K562 (cell line): Measurements from ENCODE around the gene C9orf50. TPM values are rescaled to one million over a fixed set of nuclear protein-coding genes. Genes with fewer than 3 reads are reported as not detected.

ENCODE experiments used
- ATAC-seq: fragments of 200-7000 bp; cut with Tn5 transposase; 3 replicates; pipeline ENCODE4 v1.9.1; 2020; ENCODE audit warnings: moderate library complexity
- BruUV-seq: library from RNA; stranded (reverse); fragments of 400-500 nt; replicated peaks from 2 replicates; lab custom pipeline; 2021; lab: Mats Ljungman, UMichigan
- CTCF ChIA-PET: fragments of 300-600 bp; formaldehyde crosslinking; extraction: SDS; loops from one replicate; lab custom pipeline; 2021; ENCODE audit warnings: low intra/inter-chr PET ratio; lab: Yijun Ruan, JAX
- POLR2A ChIA-PET: fragments of 300-600, 350-650 bp; sonication (Branson Sonifier 250); formaldehyde crosslinking; extraction: SDS; loops from one replicate; lab custom pipeline; 2021; ENCODE audit warnings: antibody characterized with exemption, inconsistent platforms; lab: Yijun Ruan, JAX
- DNase-seq, 4 experiments: peaks; one replicate each; pipeline versions ENCODE4 v3.0.0 to v3.0.0-alpha.2; 2011 to 2018; ENCODE audit warnings: low spot score in 3 of 4, mixed read lengths in 3 of 4; ENCODE audit errors: extremely low read depth in 1 of 4
- FAIRE-seq: peaks from 2 replicates; lab custom pipeline; 2011; peaks lifted over from hg19 to GRCh38; lab: Jason Lieb, UNC
- H2AFZ ChIP-seq: 2 replicates; pipeline ENCODE4 v1.6.0; 2011; ENCODE audit warnings: low read depth, low read length, control low read depth, inconsistent platforms
- H3K27ac ChIP-seq: fragments of 200-600 bp; 3 replicates; pipeline ENCODE4 v1.8.0; 2011; ENCODE audit warnings: low read depth, mild to moderate bottlenecking, control low read depth, inconsistent platforms, low read length, moderate library complexity, mixed read lengths; ENCODE audit errors: extremely low read depth
- H3K27me3 ChIP-seq, 2 experiments: fragments of 300-600 bp in 1 of 2; 2 replicates in 1 of 2; 3 replicates in 1 of 2; pipeline versions ENCODE4 v1.6.0 to v1.8.0; 2011; ENCODE audit warnings: inconsistent platforms in 2 of 2, low read length in 2 of 2, mild to moderate bottlenecking in 1 of 2, mixed read lengths in 1 of 2, moderate library complexity in 1 of 2; ENCODE audit not compliant: control insufficient read depth in 2 of 2, insufficient read depth in 2 of 2
- H3K36me3 ChIP-seq: fragments of 300-600 bp; 3 replicates; pipeline ENCODE4 v1.8.0; 2011; ENCODE audit warnings: mild to moderate bottlenecking, low read length, inconsistent platforms; ENCODE audit not compliant: control insufficient read depth, insufficient read depth
- H3K4me1 ChIP-seq, 2 experiments: fragments of 200-600 bp in 1 of 2; replicated peaks in 1 of 2; 2 replicates in 1 of 2; 3 replicates in 1 of 2; pipeline versions ENCODE4 v1.5.1 to v1.8.0; 2011; ENCODE audit warnings: inconsistent platforms in 2 of 2, low read length in 2 of 2, mild to moderate bottlenecking in 1 of 2, mixed read lengths in 1 of 2, moderate library complexity in 1 of 2; ENCODE audit not compliant: control insufficient read depth in 2 of 2, insufficient read depth in 2 of 2
- H3K4me2 ChIP-seq: 2 replicates; pipeline ENCODE4 v1.6.1; 2011; ENCODE audit warnings: low read length, control low read depth, inconsistent platforms, mixed read lengths; ENCODE audit not compliant: insufficient read depth
- H3K4me3 ChIP-seq: fragments of 200-600 bp; sonication (generic), shearing (Covaris generic); 2 replicates; pipeline ENCODE4 v1.5.1; 2016; ENCODE audit warnings: control low read depth, inconsistent platforms
- H3K79me2 ChIP-seq: fragments of 200-600 bp; 3 replicates; pipeline ENCODE4 v1.8.0; 2011; ENCODE audit warnings: low read length, inconsistent platforms; ENCODE audit not compliant: control insufficient read depth, insufficient read depth
- H3K9ac ChIP-seq, 2 experiments: 2 replicates each; pipeline versions ENCODE4 v1.6.0 to v1.6.1; 2011; ENCODE audit warnings: low read depth in 2 of 2, low read length in 2 of 2, control low read depth in 1 of 2, inconsistent platforms in 1 of 2, mild to moderate bottlenecking in 1 of 2, mixed read lengths in 1 of 2; ENCODE audit not compliant: insufficient read depth in 1 of 2
- H3K9me1 ChIP-seq: one replicate; pipeline ENCODE4 v1.6.0; 2011; ENCODE audit warnings: inconsistent platforms, mild to moderate bottlenecking, low read length, moderate library complexity; ENCODE audit not compliant: control insufficient read depth, insufficient read depth
- H3K9me3 ChIP-seq: replicated peaks from 2 replicates; pipeline ENCODE4 v1.5.1; 2011; ENCODE audit warnings: low read depth, low read length, inconsistent platforms; ENCODE audit not compliant: control insufficient read depth, insufficient read depth
- H4K20me1 ChIP-seq: replicated peaks from 2 replicates; pipeline ENCODE4 v1.6.1; 2011; ENCODE audit warnings: low read length, inconsistent platforms, mixed read lengths; ENCODE audit not compliant: control insufficient read depth, insufficient read depth
- CBFB ChIP-seq: sonication (generic); formaldehyde crosslinking; IDR thresholded peaks from 2 replicates; pipeline ENCODE4 v1.4.0; 2020; ENCODE audit warnings: mild to moderate bottlenecking, missing genetic modification reagents
- EGR1 ChIP-seq: fragments of 450-650 bp; conservative IDR thresholded peaks from 2 replicates; pipeline ENCODE4 v1.6.1; 2017; ENCODE audit warnings: mild to moderate bottlenecking
- KAT2B ChIP-seq: IDR thresholded peaks from one replicate; pipeline ENCODE4 v1.6.1; 2012; ENCODE audit warnings: low read depth, mild to moderate bottlenecking, control low read depth, inconsistent platforms, low read length, moderate library complexity
- KLF6 ChIP-seq: fragments of 250-450 bp; sonication (Bioruptor Pico); IDR thresholded peaks from 2 replicates; pipeline ENCODE4 v1.4.0; 2020; ENCODE audit warnings: mild to moderate bottlenecking, moderate library complexity, borderline replicate concordance
- L3MBTL2 ChIP-seq: fragments of 450-650 bp; IDR thresholded peaks from 2 replicates; pipeline ENCODE4 v1.6.1; 2016; ENCODE audit warnings: mild to moderate bottlenecking, moderate library complexity
- PCBP1 ChIP-seq: fragments of 200-400 bp; formaldehyde crosslinking; IDR thresholded peaks from 2 replicates; pipeline ENCODE4 v1.6.1; 2018; ENCODE audit warnings: mild to moderate bottlenecking, low read depth, low read length; ENCODE audit not compliant: poor library complexity, severe bottlenecking
- POLR2AphosphoS5 ChIP-seq: IDR thresholded peaks from 2 replicates; pipeline ENCODE4 v1.6.1; 2011; ENCODE audit warnings: mild to moderate bottlenecking, low read depth, low read length, moderate library complexity; ENCODE audit not compliant: control insufficient read depth, insufficient read depth
- TOE1 ChIP-seq, 2 experiments: fragments of 450-650 bp in 1 of 2; sonication (generic) in 1 of 2; formaldehyde crosslinking in 1 of 2; IDR thresholded peaks; 2 replicates each; pipeline versions ENCODE4 v1.7.1 to v1.8.0; 2016 to 2022; ENCODE audit warnings: borderline replicate concordance in 2 of 2, mild to moderate bottlenecking in 2 of 2, antibody characterized with exemption in 1 of 2, inconsistent platforms in 1 of 2, low read depth in 1 of 2, missing genetic modification reagents in 1 of 2, moderate library complexity in 1 of 2
- ZNF280A ChIP-seq: fragments of 450-650 bp; IDR thresholded peaks from 2 replicates; pipeline ENCODE4 v1.6.1; 2018; ENCODE audit warnings: mild to moderate bottlenecking, low read depth; ENCODE audit not compliant: partially characterized antibody
- ZNF449 ChIP-seq: fragments of 250-450 bp; sonication (Bioruptor Pico); IDR thresholded peaks from 2 replicates; pipeline ENCODE4 v1.8.0; 2022; ENCODE audit warnings: moderate library complexity, mild to moderate bottlenecking, inconsistent platforms
- WGBS: fragments of 100-300 bp; shearing (Covaris generic); methylation state at CpG from one replicate; pipeline ENCODE4 v1.1.6; 2016; ENCODE audit warnings: low coverage, mixed read lengths; ENCODE audit not compliant: insufficient coverage; ENCODE audit errors: missing lambda C conversion rate; 5-methylcytosine and 5-hydroxymethylcytosine counted together
- in situ Hi-C: fragments of 300-500 bp; cut with MboI; formaldehyde crosslinking; loops from 4 replicates; pipeline ENCODE4 v1.15.0; 2018; ENCODE audit warnings: inconsistent platforms, mixed read lengths
- intact Hi-C: fragments of 100-400 bp; cut with micrococcal nuclease; formaldehyde crosslinking; loops from 2 replicates; pipeline ENCODE4 v1.14.2; 2022
- polyA plus RNA-seq, 8 experiments: library from polyadenylated mRNA; depleted of rRNA in 4 of 8; stranded (reverse) in 5 of 8; unstranded in 3 of 8; fragments of >200 nt; fragmentation: Nextera tagmentation in 2 of 8; fragmentation: Illumina TruSeq in 1 of 8; extraction: Ambion mirVana in 2 of 8; extraction: Trizol in 1 of 8; gene quantifications; 2 replicates each; pipeline versions ENCODE4 v1.2.1 to v1.2.3, GENCODE V29; 2011 to 2014; ENCODE audit warnings: inconsistent platforms in 1 of 8, missing spikeins in 1 of 8
- total RNA-seq, 7 experiments: library from RNA; depleted of rRNA in 6 of 7; stranded (reverse); fragments of >200 nt in 6 of 7; fragmentation: Illumina TruSeq in 2 of 7; extraction: Trizol in 2 of 7; gene quantifications; 2 replicates each; pipeline versions ENCODE4 v1.2.1 to v1.2.3, GENCODE V29; 2011 to 2021; ENCODE audit warnings: low replicate concordance in 1 of 7
- TF ChIP-seq, protein P1 (sequence below), 2 experiments: fragments of 450-650 bp in 1 of 2; sonication (generic) in 1 of 2; formaldehyde crosslinking in 1 of 2; IDR thresholded peaks in 1 of 2; conservative IDR thresholded peaks in 1 of 2; 2 replicates each; pipeline versions ENCODE4 v1.6.1 to v1.8.1; 2016 to 2023; ENCODE audit warnings: mild to moderate bottlenecking in 2 of 2, moderate library complexity in 2 of 2, inconsistent platforms in 1 of 2, missing genetic modification reagents in 1 of 2
- TF ChIP-seq, protein P2 (sequence below): sonication (generic); formaldehyde crosslinking; IDR thresholded peaks from 2 replicates; pipeline ENCODE4 v1.8.0; 2022; ENCODE audit warnings: missing genetic modification reagents, mild to moderate bottlenecking, moderate library complexity, borderline replicate concordance

C9orf50 gene
- total and polyA plus RNA-seq, 9 of the 15 experiments (the other 6 are each of a cell fraction or from before 2014, with no cell fraction given): not detected

DNA sequence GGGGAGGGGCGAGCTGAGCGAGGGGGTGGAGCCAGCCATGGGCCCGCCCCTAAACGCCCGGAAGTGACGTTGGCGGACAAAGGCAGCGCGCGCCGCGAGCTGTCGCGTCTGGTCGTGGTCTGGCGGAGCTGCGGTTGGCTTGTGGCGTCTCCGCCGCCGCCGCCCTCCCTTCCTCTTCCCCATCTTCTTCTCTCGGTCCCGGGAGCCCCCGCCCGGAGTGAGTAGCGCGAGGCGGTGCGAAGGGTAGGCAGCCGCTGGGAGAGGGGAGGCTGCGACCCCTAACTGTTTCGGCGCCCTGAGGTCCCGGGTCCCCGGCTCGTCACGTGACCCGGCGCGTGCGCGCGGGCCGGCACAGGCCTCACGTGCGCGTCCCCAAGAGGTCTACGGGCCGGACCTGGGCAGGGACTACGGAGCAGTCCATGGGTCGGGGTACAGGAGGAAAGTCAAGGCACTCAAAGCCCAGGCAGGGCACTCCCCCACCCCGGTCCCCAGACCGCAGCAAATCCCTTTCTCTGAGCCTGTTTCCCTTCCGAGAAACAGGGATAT is 5.3 kb upstream of the C9orf50 start, which contains the start of gene NTMT1:
Gene NTMT1 (plus strand): TSS at position 85 of the 546 bp plus-strand sequence. CDS start 6,541 bp downstream, outside the sequence.
- BruUV-seq: TSS peak; percentile 52
- H3K36me3 ChIP-seq: peaks cover 39% of the 10 kb centered on the region
- under 1% methylated on average over 37 of the region's 55 CpGs for WGBS
- H3K9me3 ChIP-seq: no peaks in the 10 kb centered on the region
- ChIA-PET CTCF (interaction anchor here (0.6 kb wide), 1 partner anchor 448 kb away, joined by 3 read pairs; no protein-coding TSS in a partner anchor), POLR2A (interaction anchor here (1.2 to 2.8 kb wide), 3 partner anchors 11 to 618 kb away, joined by 4 to 18 read pairs (median 11); no protein-coding TSS in a partner anchor)
- peak; percentile 83 for ATAC-seq
- H2AFZ ChIP-seq: peak within 1 kb of the TSS; percentile 82
- no peaks in the 10 kb centered on the region for H3K9me1 ChIP-seq
- peaks cover 43% of the 10 kb centered on the region for H4K20me1 ChIP-seq
- H3K4me1 ChIP-seq: peaks cover 36 to 50% of the 10 kb centered on the region in 2 experiments
- intact Hi-C loops: no loop called here
- peak; percentile 89 to 93 (median 92) for DNase-seq
- in situ Hi-C loops: no loop called here
- FAIRE-seq: peak; percentile 75
- peak within 1 kb of the TSS; percentile 94 for H3K4me2 ChIP-seq
- H3K27me3 ChIP-seq: no peaks in the 10 kb centered on the region
- H3K79me2 ChIP-seq: peaks cover 52% of the 10 kb centered on the region
- H3K4me3 ChIP-seq: peak within 1 kb of the TSS; percentile 67
- peak within 1 kb of the TSS; percentile 87 for H3K27ac ChIP-seq
- peak within 1 kb of the TSS; percentile 87 to 94 for H3K9ac ChIP-seq
- TF ChIP-seq PCBP1 (peak; percentile 84), EGR1 (no peak; the same call in 1 of the 2 replicates), L3MBTL2 (peak; percentile 83), CBFB (CRISPR knock-in tag) (0 out of 2 replicates have a peak, but pooled peaks have one; percentile 24), KAT2B (no peak), ZNF280A (no peak), POLR2AphosphoS5 (peak; percentile 93), KLF6 (peak; percentile 46; the same call in 1 of the 2 replicates), TOE1 (IDR thresholded peaks at IDR 0.05; ENCODE audit: borderline replicate concordance) (peak; percentile 99), TOE1 (CRISPR knock-in tag; IDR thresholded peaks at IDR 0.05; ENCODE audit: borderline replicate concordance, low read depth) (no peak), ZNF449 (CRISPR knock-in tag) (no peak)
- TF ChIP-seq, protein P1, sequence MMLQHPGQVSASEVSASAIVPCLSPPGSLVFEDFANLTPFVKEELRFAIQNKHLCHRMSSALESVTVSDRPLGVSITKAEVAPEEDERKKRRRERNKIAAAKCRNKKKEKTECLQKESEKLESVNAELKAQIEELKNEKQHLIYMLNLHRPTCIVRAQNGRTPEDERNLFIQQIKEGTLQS (IDR thresholded peaks at IDR 0.05): no peak
- TF ChIP-seq, protein P1 (CRISPR knock-in tag; conservative IDR thresholded peaks at IDR 0.05): peak; percentile 56; the same call in 1 of the 2 replicates
- TF ChIP-seq, protein P2, sequence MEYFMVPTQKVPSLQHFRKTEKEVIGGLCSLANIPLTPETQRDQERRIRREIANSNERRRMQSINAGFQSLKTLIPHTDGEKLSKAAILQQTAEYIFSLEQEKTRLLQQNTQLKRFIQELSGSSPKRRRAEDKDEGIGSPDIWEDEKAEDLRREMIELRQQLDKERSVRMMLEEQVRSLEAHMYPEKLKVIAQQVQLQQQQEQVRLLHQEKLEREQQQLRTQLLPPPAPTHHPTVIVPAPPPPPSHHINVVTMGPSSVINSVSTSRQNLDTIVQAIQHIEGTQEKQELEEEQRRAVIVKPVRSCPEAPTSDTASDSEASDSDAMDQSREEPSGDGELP: peak; percentile 80
